Mesenchymal stem cell (in vitro differentiated cells and primary cell): ENCODE data around the gene CARNS1.

Experiments used
- DNase-seq: peaks from one replicate; pipeline ENCODE4 v3.0.0-alpha.2; 2013
- H2AFZ ChIP-seq: one replicate; pipeline ENCODE4 v1.6.1; 2013; ENCODE audit warnings: low read depth, mild to moderate bottlenecking, control low read depth, inconsistent platforms, low read length, moderate library complexity
- H2AK5ac ChIP-seq: 2 replicates; pipeline ENCODE4 v1.6.1; 2013; ENCODE audit warnings: low read length, moderate library complexity, mild to moderate bottlenecking, inconsistent platforms; ENCODE audit not compliant: severe bottlenecking
- H2BK120ac ChIP-seq: one replicate; pipeline ENCODE4 v1.6.1; 2013; ENCODE audit warnings: low read depth, mild to moderate bottlenecking, inconsistent platforms, low read length, moderate library complexity
- H2BK12ac ChIP-seq, 2 experiments: one replicate each; pipeline ENCODE4 v1.6.1; 2013; ENCODE audit warnings: inconsistent platforms in 2 of 2, low read length in 2 of 2, mild to moderate bottlenecking in 2 of 2, moderate library complexity in 2 of 2, control low read depth in 1 of 2
- H2BK15ac ChIP-seq: one replicate; pipeline ENCODE4 v1.6.1; 2013; ENCODE audit warnings: mild to moderate bottlenecking, low read depth, inconsistent platforms; ENCODE audit not compliant: poor library complexity, severe bottlenecking
- H2BK5ac ChIP-seq: 2 replicates; pipeline ENCODE4 v1.6.1; 2013; ENCODE audit warnings: low read depth, mild to moderate bottlenecking, low read length, control low read depth, inconsistent platforms; ENCODE audit not compliant: poor library complexity, severe bottlenecking
- H3K14ac ChIP-seq, 2 experiments: one replicate each; pipeline ENCODE4 v1.6.1; 2013; ENCODE audit warnings: inconsistent platforms in 2 of 2, low read length in 2 of 2, control low read depth in 1 of 2, mild to moderate bottlenecking in 1 of 2, moderate library complexity in 1 of 2
- H3K18ac ChIP-seq, 2 experiments: one replicate each; pipeline ENCODE4 v1.6.1; 2013; ENCODE audit warnings: inconsistent platforms in 2 of 2, low read length in 2 of 2, control low read depth in 1 of 2, low read depth in 1 of 2, mild to moderate bottlenecking in 1 of 2
- H3K23ac ChIP-seq, 2 experiments: one replicate each; pipeline ENCODE4 v1.6.1; 2013; ENCODE audit warnings: inconsistent platforms in 2 of 2, low read length in 2 of 2, mild to moderate bottlenecking in 2 of 2, moderate library complexity in 2 of 2, control low read depth in 1 of 2
- H3K27ac ChIP-seq: 2 replicates; pipeline ENCODE4 v1.5.1; 2013; ENCODE audit warnings: mild to moderate bottlenecking, moderate library complexity, low read length, control low read depth, inconsistent platforms; ENCODE audit not compliant: poor library complexity, severe bottlenecking
- H3K27me3 ChIP-seq, 2 experiments: 2 replicates each; pipeline versions ENCODE4 v1.6.1 to v1.7.0; 2013; ENCODE audit warnings: low read length in 2 of 2, mild to moderate bottlenecking in 2 of 2, moderate library complexity in 2 of 2, control low read depth in 1 of 2, inconsistent platforms in 1 of 2; ENCODE audit not compliant: control insufficient read depth in 1 of 2, insufficient read depth in 1 of 2
- H3K36me3 ChIP-seq, 2 experiments: 2 replicates each; pipeline versions ENCODE4 v1.6.1 to v1.7.0; 2013; ENCODE audit warnings: low read length in 2 of 2, control low read depth in 1 of 2, inconsistent platforms in 1 of 2, low read depth in 1 of 2, mild to moderate bottlenecking in 1 of 2; ENCODE audit not compliant: insufficient read depth in 2 of 2, control insufficient read depth in 1 of 2
- H3K4ac ChIP-seq, 2 experiments: one replicate each; pipeline ENCODE4 v1.6.1; 2013; ENCODE audit warnings: inconsistent platforms in 2 of 2, low read length in 2 of 2, mild to moderate bottlenecking in 2 of 2, moderate library complexity in 2 of 2, control low read depth in 1 of 2, low read depth in 1 of 2
- H3K4me1 ChIP-seq: 2 replicates; pipeline ENCODE4 v1.6.1; 2013; ENCODE audit warnings: low read depth, low read length, control low read depth; ENCODE audit not compliant: control insufficient read depth, insufficient read depth
- H3K4me2 ChIP-seq: 2 replicates; pipeline ENCODE4 v1.6.1; 2013; ENCODE audit warnings: low read length, mild to moderate bottlenecking, inconsistent platforms; ENCODE audit not compliant: poor library complexity, severe bottlenecking
- H3K4me3 ChIP-seq, 2 experiments: 2 replicates each; pipeline versions ENCODE4 v1.5.1 to v1.7.0; 2013; ENCODE audit warnings: low read length in 2 of 2, mild to moderate bottlenecking in 2 of 2, control low read depth in 1 of 2, low read depth in 1 of 2; ENCODE audit not compliant: insufficient read depth in 1 of 2
- H3K79me1 ChIP-seq: replicated peaks from 2 replicates; pipeline ENCODE4 v1.6.1; 2013; ENCODE audit warnings: mild to moderate bottlenecking, control low read depth, low read length, inconsistent platforms; ENCODE audit not compliant: poor library complexity, severe bottlenecking
- H3K9ac ChIP-seq: 2 replicates; pipeline ENCODE4 v1.7.0; 2013; ENCODE audit warnings: mild to moderate bottlenecking, low read length, moderate library complexity
- H3K9me3 ChIP-seq: 2 replicates; pipeline ENCODE4 v1.7.0; 2013; ENCODE audit warnings: mild to moderate bottlenecking, low read length; ENCODE audit not compliant: control insufficient read depth
- H4K8ac ChIP-seq: one replicate; pipeline ENCODE4 v1.6.1; 2013; ENCODE audit warnings: inconsistent platforms, mild to moderate bottlenecking, low read length, moderate library complexity
- H4K91ac ChIP-seq: one replicate; pipeline ENCODE4 v1.6.1; 2013; ENCODE audit warnings: mild to moderate bottlenecking, low read length, inconsistent platforms
- WGBS: methylation state at CpG from one replicate; pipeline ENCODE4 v1.1.7; 2013; ENCODE audit warnings: mixed read lengths; 5-methylcytosine and 5-hydroxymethylcytosine counted together

CARNS1 gene

DNA sequence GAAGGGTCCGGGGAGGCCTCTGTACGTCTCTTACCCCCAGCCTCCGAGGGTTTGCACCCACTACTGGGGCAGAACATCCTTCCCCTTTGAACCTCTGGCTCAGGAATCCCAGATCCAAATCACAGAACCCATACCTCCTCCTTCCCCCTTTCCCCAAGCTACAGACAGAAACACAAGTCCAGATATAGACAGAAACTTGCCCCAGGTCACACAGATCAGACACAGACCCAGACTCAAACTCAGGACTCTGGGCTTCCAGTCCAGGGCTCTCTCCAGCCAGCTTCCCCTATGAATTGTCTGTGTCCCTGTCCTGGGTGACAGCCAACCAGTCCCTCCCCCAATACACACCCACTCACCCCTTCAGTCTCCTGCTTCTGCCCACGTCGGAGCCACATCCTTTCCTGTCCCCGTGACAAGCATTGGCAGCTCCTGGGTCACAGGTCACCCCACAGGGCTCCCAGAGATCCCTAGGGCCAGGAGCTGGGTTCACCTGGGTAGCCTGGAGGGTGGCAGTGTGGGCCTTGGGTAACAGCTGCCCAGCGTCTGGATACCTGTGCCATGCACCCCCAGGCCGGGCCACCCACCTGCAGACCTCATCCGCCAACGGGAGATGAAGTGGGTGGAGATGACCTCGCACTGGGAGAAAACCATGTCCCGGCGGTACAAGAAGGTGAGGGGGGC is 10.8 kb upstream of the CARNS1 start:
- Histone ChIP-seq H4K91ac (peak overlapping the region; percentile 9), H2AFZ (no peak overlapping the region), H3K4ac (no peak overlapping the region), H3K4me1 (peaks cover 20% of the 10 kb centered on the region), H4K8ac (no peak overlapping the region), H3K79me1 (no peaks in the 10 kb centered on the region), H2AK5ac (no peak overlapping the region), H3K4me2 (no peak overlapping the region), H2BK120ac (no peak overlapping the region), H3K14ac (no peak overlapping the region), H3K27ac (no peak overlapping the region), H3K18ac (no peak overlapping the region), H3K36me3 (peaks cover 5 to 7% of the 10 kb centered on the region in 2 experiments), H3K4me3 (no peak overlapping the region), H3K27me3 (peaks cover under 1 to 37% of the 10 kb centered on the region in 2 experiments), H2BK5ac (no peak overlapping the region), H2BK15ac (no peak overlapping the region), H3K23ac (no peak overlapping the region), H3K9me3 (no peaks in the 10 kb centered on the region), H3K9ac (no peak overlapping the region), H2BK12ac (no peak overlapping the region)
- DNase-seq: no peak
- WGBS: 87% methylated on average over 13 of the region's 13 CpGs

DNA sequence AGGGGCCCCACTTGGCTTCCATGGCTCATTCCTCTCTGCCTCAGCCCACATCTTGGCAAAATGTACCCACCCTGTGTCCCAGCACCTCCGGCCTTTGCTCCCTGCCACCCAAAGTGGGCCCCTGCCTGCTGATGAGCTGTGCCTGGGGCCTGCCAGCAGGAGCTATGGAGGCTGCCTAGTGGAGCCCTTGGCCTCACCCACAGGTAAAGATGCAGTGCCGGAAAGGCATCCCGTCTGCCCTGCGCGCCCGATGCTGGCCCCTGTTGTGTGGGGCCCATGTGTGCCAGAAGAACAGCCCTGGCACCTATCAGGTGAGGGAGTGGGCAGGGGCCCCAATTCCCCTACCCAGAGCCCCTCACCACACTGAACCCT is 10.3 kb upstream of the CARNS1 start:
- no peak overlapping the region for H3K23ac ChIP-seq
- peak overlapping the region in 1 of 2 experiments; percentile 1 for H3K18ac ChIP-seq
- H2AK5ac ChIP-seq: no peak overlapping the region
- no peak overlapping the region for H2BK5ac ChIP-seq
- H3K27me3 ChIP-seq: peaks cover 6 to 43% of the 10 kb centered on the region in 2 experiments
- H2AFZ ChIP-seq: no peak overlapping the region
- peaks cover 18% of the 10 kb centered on the region for H3K4me1 ChIP-seq
- no peak overlapping the region for H3K9ac ChIP-seq
- no peak overlapping the region for H3K27ac ChIP-seq
- H3K9me3 ChIP-seq: no peaks in the 10 kb centered on the region
- 100% methylated on average over 6 of the region's 6 CpGs for WGBS
- no peak overlapping the region for H2BK12ac ChIP-seq
- H2BK120ac ChIP-seq: no peak overlapping the region
- H3K79me1 ChIP-seq: no peaks in the 10 kb centered on the region
- DNase-seq: no peak
- H3K4ac ChIP-seq: no peak overlapping the region
- H3K4me2 ChIP-seq: no peak overlapping the region
- peak overlapping the region; percentile 9 for H4K91ac ChIP-seq
- peaks cover 3 to 5% of the 10 kb centered on the region in 2 experiments for H3K36me3 ChIP-seq
- H4K8ac ChIP-seq: no peak overlapping the region
- H3K14ac ChIP-seq: no peak overlapping the region
- no peak overlapping the region for H3K4me3 ChIP-seq
- no peak overlapping the region for H2BK15ac ChIP-seq

DNA sequence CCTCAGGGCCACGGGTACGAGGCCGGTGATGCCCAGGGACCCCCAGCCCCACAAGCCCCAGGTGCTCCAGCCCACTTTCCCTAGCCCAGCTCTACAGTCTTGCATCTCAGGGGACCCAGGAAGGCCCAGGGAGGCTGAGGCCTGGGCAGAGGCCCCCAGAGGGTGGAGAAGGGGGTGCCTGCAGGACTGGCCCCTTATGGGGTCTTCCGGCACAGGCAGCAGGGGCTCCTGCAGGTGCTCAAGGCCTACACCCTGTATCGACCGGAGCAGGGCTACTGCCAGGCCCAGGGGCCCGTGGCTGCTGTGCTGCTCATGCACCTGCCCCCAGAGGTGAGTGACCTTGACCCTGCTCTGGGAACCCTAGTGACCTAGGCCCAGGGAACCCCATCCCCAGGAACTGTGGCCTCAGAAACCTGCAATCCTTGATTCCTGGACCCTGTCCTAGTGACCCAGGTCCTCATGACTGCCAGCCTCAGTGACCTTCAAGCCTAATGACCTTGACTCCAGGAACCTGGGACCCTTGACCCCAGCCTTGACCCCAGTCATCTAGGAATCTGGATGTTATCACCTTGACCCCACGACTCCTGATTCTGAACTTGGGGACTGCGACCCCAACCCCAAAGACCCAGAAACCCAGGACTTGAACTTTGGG is 9.7 kb upstream of the CARNS1 start:
- no peak overlapping the region for H4K91ac ChIP-seq
- no peaks in the 10 kb centered on the region for H3K9me3 ChIP-seq
- no peaks in the 10 kb centered on the region for H3K79me1 ChIP-seq
- H2BK5ac ChIP-seq: no peak overlapping the region
- no peak overlapping the region for H3K23ac ChIP-seq
- H2AK5ac ChIP-seq: no peak overlapping the region
- peak overlapping the region in 1 of 2 experiments; percentile 23 for H2BK12ac ChIP-seq
- no peak overlapping the region for H3K9ac ChIP-seq
- H3K27ac ChIP-seq: no peak overlapping the region
- H2BK15ac ChIP-seq: no peak overlapping the region
- H3K4ac ChIP-seq: no peak overlapping the region
- no peak overlapping the region for H3K14ac ChIP-seq
- 89% methylated on average over 9 of the region's 9 CpGs for WGBS
- H2AFZ ChIP-seq: no peak overlapping the region
- no peak overlapping the region for H3K18ac ChIP-seq
- peaks cover 12 to 49% of the 10 kb centered on the region in 2 experiments for H3K27me3 ChIP-seq
- H3K4me1 ChIP-seq: peaks cover 12% of the 10 kb centered on the region
- H3K4me3 ChIP-seq: no peak overlapping the region
- no peak for DNase-seq
- H2BK120ac ChIP-seq: no peak overlapping the region
- H3K36me3 ChIP-seq: no peaks in the 10 kb centered on the region
- no peak overlapping the region for H3K4me2 ChIP-seq
- no peak overlapping the region for H4K8ac ChIP-seq

DNA sequence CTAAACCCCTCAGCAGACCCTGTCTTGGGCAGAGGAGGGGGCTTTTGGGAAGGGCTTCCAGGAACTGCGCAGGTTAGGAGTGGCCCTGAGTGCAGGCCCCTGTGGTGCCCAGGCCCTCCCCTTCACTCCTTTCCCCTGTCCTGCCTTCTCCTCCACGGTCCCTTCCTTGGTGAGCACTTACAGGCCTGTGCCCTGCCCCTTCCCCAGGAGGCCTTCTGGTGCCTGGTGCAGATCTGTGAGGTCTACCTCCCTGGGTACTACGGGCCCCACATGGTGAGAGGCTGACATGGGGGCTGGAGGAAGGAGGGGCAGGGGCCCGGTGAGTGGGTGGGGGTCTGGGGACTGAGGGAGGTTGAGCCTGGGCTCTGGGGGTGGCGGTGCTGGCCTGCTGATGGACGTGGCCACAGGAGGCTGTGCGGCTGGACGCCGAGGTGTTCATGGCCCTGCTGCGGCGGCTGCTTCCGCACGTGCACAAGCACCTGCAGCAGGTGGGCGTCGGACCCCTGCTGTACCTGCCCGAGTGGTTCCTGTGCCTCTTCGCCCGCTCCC is 9.0 kb upstream of the CARNS1 start:
- H3K18ac ChIP-seq: no peak overlapping the region
- H3K36me3 ChIP-seq: no peaks in the 10 kb centered on the region
- no peak overlapping the region for H4K8ac ChIP-seq
- H2BK15ac ChIP-seq: no peak overlapping the region
- H2AFZ ChIP-seq: no peak overlapping the region
- no peak overlapping the region for H2BK5ac ChIP-seq
- no peak overlapping the region for H3K4ac ChIP-seq
- DNase-seq: no peak
- no peak overlapping the region for H2AK5ac ChIP-seq
- H2BK120ac ChIP-seq: no peak overlapping the region
- no peaks in the 10 kb centered on the region for H3K79me1 ChIP-seq
- no peak overlapping the region for H3K23ac ChIP-seq
- H3K27ac ChIP-seq: no peak overlapping the region
- no peak overlapping the region for H4K91ac ChIP-seq
- WGBS: 84% methylated on average over 13 of the region's 18 CpGs
- peaks cover 19 to 56% of the 10 kb centered on the region in 2 experiments for H3K27me3 ChIP-seq
- peaks cover 11% of the 10 kb centered on the region for H3K4me1 ChIP-seq
- no peak overlapping the region for H3K4me2 ChIP-seq
- no peaks in the 10 kb centered on the region for H3K9me3 ChIP-seq
- no peak overlapping the region for H3K9ac ChIP-seq
- H3K14ac ChIP-seq: no peak overlapping the region
- H3K4me3 ChIP-seq: no peak overlapping the region
- peak overlapping the region in 1 of 2 experiments; percentile 10 for H2BK12ac ChIP-seq
